AG20443 (cell line): ENCODE data around the gene CLEC17A.

Source experiments
- DNase-seq: peaks from one replicate; pipeline ENCODE4 v3.0.0; 2012; ENCODE audit warnings: low spot score, mixed read lengths

Gene CLEC17A

GRCh38 chr19:14654786-14655560 lies 72.1 kb downstream of the CLEC17A start:
- DNase-seq, result no peak

- no peak for DNase-seq
Measured at GRCh38 chr19:14655726-14656125, 72.8 kb downstream of the CLEC17A start.

GRCh38 chr19:14659874-14660489 lies 77.1 kb downstream of the CLEC17A start:
- no peak for DNase-seq

- no peak for DNase-seq
Measured at GRCh38 chr19:14661372-14661924, 78.6 kb downstream of the CLEC17A start.
